ENCODE measurements around the gene CDH23.

The CDH23 gene

DNA sequence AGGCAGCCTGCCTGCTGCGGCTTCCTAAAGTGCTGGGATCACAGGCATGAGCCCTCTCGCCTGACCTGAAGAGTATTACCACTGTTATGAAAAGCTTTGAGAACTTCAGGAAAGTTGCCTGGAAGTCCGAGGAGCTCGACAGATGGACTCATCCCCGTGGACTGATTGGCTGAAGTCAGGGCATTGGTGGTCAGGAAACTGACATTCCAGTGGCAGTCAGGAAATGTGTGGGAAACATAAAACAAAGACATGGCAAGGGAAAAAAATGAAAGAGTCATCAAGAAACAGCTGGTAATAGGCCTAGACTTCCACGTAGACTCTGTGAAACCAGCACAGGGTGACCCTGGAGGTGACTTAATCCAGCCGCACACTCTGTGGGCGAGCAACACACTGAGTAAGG, 123.3 kb downstream of the CDH23 start:
- no peaks in the 10 kb centered on the region for H3K4me1 ChIP-seq (ENCODE audit: control insufficient read depth, low read length)
- H3K4me3 ChIP-seq (ENCODE audit: low read length): no peak overlapping the region
- no peaks in the 10 kb centered on the region for H3K9me2 ChIP-seq (replicated peaks; ENCODE audit: control insufficient read depth, low read length)
- H3K79me2 ChIP-seq (ENCODE audit: control insufficient read depth, low read length): no peaks in the 10 kb centered on the region
- H3K36me3 ChIP-seq (ENCODE audit: control insufficient read depth, low read length): no peaks in the 10 kb centered on the region
- H3K27ac ChIP-seq (ENCODE audit: low read depth, low read length): no peak overlapping the region
- no peaks in the 10 kb centered on the region for H3F3A ChIP-seq (ENCODE audit: control insufficient read depth, insufficient read depth)
- H3K4me2 ChIP-seq (ENCODE audit: low read length): no peak overlapping the region
- H3K9me3 ChIP-seq (ENCODE audit: control insufficient read depth, insufficient read depth, low read length): no peaks in the 10 kb centered on the region
- peaks cover 16% of the 10 kb centered on the region; the same call in 1 of the 2 replicates for H3K27me3 ChIP-seq (ENCODE audit: control insufficient read depth, low read length)
- H4K20me1 ChIP-seq (ENCODE audit: control insufficient read depth, insufficient read depth, low read depth, low read length): no peaks in the 10 kb centered on the region
- TF ChIP-seq, protein P1, sequence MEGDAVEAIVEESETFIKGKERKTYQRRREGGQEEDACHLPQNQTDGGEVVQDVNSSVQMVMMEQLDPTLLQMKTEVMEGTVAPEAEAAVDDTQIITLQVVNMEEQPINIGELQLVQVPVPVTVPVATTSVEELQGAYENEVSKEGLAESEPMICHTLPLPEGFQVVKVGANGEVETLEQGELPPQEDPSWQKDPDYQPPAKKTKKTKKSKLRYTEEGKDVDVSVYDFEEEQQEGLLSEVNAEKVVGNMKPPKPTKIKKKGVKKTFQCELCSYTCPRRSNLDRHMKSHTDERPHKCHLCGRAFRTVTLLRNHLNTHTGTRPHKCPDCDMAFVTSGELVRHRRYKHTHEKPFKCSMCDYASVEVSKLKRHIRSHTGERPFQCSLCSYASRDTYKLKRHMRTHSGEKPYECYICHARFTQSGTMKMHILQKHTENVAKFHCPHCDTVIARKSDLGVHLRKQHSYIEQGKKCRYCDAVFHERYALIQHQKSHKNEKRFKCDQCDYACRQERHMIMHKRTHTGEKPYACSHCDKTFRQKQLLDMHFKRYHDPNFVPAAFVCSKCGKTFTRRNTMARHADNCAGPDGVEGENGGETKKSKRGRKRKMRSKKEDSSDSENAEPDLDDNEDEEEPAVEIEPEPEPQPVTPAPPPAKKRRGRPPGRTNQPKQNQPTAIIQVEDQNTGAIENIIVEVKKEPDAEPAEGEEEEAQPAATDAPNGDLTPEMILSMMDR (IDR thresholded peaks at IDR 0.05; ENCODE audit: low read depth, low read length, poor library complexity, severe bottlenecking): no peak
- no peak for TF ChIP-seq EZH2phosphoT487 (IDR thresholded peaks at IDR 0.05; ENCODE audit: borderline replicate concordance, low read length)

DNA sequence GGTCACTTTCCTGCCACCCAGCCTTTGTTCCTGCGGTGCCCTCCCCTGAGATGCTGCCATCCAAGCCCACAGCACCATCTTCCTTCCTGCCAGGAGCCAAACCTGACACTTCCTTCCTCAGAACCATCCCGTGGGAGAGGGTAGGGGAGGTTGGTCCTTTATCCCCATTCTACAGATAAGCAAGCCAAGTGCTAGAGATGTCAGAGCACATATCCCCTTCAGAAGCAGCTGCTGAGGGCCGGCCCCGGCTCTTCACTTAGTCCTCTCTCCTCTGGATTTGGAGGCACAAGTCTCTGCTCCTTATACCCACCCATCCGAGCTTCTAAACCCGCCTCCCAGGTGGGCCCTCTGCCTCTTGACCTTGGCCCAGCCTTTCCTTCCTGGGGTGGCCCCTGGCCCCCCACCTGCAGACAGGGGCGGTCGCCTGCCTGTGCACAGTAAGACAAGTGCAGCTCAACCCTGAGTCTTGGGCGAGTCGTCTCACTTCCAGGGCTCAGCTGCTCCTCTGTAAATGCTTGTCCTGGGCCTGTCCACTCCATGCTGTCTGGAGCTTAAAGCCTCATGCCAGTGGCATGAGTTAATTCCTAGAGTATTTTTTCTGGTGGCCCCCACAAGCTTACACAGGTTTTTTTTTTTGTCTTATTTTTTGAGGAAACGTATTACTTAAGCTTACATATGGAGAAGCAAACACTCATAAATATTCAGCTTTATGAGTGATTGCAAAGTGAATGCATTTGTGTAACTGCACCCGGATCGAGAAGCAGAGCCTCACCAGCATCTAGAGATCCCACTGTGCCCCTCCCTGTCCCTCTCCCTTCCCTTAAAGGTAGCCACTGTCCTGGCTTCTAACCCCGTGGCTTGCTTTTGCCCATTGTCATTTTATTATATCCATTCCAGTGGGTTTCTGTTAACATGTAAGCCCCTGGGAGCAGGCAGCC, 125.1 kb downstream of the CDH23 start:
- Histone ChIP-seq H3K9me2 (replicated peaks; ENCODE audit: control insufficient read depth, low read length) (no peaks in the 10 kb centered on the region), H3F3A (ENCODE audit: control insufficient read depth, insufficient read depth) (no peaks in the 10 kb centered on the region), H3K4me1 (ENCODE audit: control insufficient read depth, low read length) (no peaks in the 10 kb centered on the region), H3K79me2 (ENCODE audit: control insufficient read depth, low read length) (no peaks in the 10 kb centered on the region), H3K36me3 (ENCODE audit: control insufficient read depth, low read length) (no peaks in the 10 kb centered on the region), H3K9me3 (ENCODE audit: control insufficient read depth, insufficient read depth, low read length) (no peaks in the 10 kb centered on the region), H3K4me3 (ENCODE audit: low read length) (no peak overlapping the region), H3K4me2 (ENCODE audit: low read length) (no peak overlapping the region), H3K27ac (ENCODE audit: low read depth, low read length) (no peak overlapping the region), H4K20me1 (ENCODE audit: control insufficient read depth, insufficient read depth, low read depth, low read length) (no peaks in the 10 kb centered on the region), H3K27me3 (ENCODE audit: control insufficient read depth, low read length) (peaks cover 26% of the 10 kb centered on the region)
- TF ChIP-seq, protein P1 (IDR thresholded peaks at IDR 0.05; ENCODE audit: low read depth, low read length, poor library complexity, severe bottlenecking): no peak
- no peak for TF ChIP-seq EZH2phosphoT487 (IDR thresholded peaks at IDR 0.05; ENCODE audit: borderline replicate concordance, low read length)

DNA sequence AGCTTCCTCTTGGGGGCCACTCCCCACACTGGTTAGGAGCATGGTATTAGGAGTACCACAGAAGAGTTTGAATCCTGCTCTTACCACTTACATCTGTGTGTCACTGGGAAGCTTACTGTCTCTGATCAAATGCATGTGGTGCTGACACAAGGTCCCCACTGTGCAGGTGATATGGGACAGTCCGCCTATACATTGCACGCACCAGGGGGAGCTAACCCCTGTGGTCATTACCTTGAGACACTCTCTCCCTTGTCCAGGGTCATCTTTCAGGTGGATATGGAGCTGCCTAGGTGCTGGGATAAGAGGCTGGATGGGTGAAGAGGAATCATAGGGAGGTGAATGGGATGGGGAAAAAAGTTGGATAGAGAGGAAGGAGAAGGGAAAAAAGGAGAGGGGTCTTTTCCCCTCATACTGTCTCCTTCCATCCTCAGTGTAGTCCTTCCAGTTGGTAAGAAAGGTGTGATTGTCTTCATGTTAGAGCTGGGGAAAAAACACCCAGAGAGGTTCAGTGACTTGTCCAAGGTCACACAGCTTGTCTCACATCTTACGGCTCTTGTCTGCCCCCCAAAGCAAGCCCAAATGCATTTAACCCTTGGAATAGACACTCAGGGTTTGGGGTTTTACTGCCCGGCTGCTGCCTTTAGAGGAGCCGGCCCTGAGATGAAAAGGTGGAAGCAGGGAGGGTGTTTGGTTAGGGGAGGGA, 125.9 kb downstream of the CDH23 start:
- H3K36me3 ChIP-seq (ENCODE audit: control insufficient read depth, low read length): no peaks in the 10 kb centered on the region
- H3K4me1 ChIP-seq (ENCODE audit: control insufficient read depth, low read length): no peaks in the 10 kb centered on the region
- H3K79me2 ChIP-seq (ENCODE audit: control insufficient read depth, low read length): no peaks in the 10 kb centered on the region
- H3K27ac ChIP-seq (ENCODE audit: low read depth, low read length): no peak overlapping the region
- H3K4me3 ChIP-seq (ENCODE audit: low read length): no peak overlapping the region
- H3K4me2 ChIP-seq (ENCODE audit: low read length): no peak overlapping the region
- H4K20me1 ChIP-seq (ENCODE audit: control insufficient read depth, insufficient read depth, low read depth, low read length): no peaks in the 10 kb centered on the region
- no peaks in the 10 kb centered on the region for H3K9me3 ChIP-seq (ENCODE audit: control insufficient read depth, insufficient read depth, low read length)
- H3K27me3 ChIP-seq (ENCODE audit: control insufficient read depth, low read length): peaks cover 26% of the 10 kb centered on the region
- no peaks in the 10 kb centered on the region for H3K9me2 ChIP-seq (replicated peaks; ENCODE audit: control insufficient read depth, low read length)
- no peak for TF ChIP-seq EZH2phosphoT487 (IDR thresholded peaks at IDR 0.05; ENCODE audit: borderline replicate concordance, low read length)
- TF ChIP-seq, protein P1 (IDR thresholded peaks at IDR 0.05; ENCODE audit: low read depth, low read length, poor library complexity, severe bottlenecking): no peak
- H3F3A ChIP-seq (ENCODE audit: control insufficient read depth, insufficient read depth): no peaks in the 10 kb centered on the region
